Measurements from ENCODE around the gene FBXO9.

FBXO9 gene

DNA sequence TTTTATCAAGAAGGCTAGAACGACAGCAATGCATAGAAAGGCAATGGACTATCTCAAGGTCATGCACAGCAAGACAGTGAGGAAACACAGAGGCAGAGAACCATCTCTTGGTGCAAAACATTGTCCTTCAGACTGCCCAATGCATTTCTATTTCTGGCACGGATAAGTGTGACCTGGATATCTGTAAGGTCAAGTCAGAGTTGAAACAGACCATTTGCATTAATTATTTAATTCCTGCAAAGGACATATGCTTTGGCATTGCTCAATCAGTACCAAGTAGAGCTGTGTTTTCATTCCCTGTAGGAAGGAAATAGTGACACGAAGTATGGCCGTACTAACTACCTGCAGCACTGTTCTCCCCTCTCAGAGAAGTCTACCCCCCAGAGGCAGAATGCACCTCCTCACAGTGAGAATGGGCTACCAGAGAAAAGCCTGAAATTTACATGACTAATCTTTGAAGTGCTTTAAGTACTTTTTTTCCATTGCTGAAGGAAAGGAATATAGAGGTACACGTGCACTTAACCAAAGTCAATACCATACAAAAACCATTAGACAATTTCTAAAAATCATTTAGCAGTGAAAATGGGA is 38.0 kb upstream of the FBXO9 start:
- TF ChIP-seq CTCF (IDR thresholded peaks at IDR 0.05; ENCODE audit: low read depth, low read length, missing control alignments), result no peak
- DNase-seq (ENCODE audit: low read depth), result no peak
- in situ Hi-C loops (cut with HindIII; ENCODE audit: low sequenced_read_pairs), result no loop called here
- no peak overlapping the region for H3K4me3 ChIP-seq (ENCODE audit: low read depth, low read length)

DNA sequence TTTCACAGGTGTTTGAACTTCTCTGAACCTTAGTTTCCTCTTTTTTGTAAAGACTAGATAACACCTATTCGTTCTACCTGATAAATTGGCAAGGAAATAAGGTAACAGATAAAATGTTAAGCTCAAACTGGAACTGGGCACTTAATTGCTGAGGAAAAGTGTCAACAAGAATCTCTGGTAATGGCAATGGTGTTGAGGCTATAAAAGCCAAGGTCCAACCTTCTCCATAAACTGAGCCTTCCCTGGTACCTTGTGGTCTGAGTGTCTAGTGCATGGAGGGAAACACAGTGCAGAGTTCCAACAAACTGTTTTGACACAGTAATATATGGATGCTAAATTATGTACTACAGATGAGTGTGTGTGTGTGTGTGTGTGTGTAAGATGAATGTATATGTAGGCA is 36.7 kb upstream of the FBXO9 start:
- no peak overlapping the region for H3K4me3 ChIP-seq (ENCODE audit: low read depth, low read length)
- in situ Hi-C loops (cut with HindIII; ENCODE audit: low sequenced_read_pairs), result no loop called here
- no peak for TF ChIP-seq CTCF (IDR thresholded peaks at IDR 0.05; ENCODE audit: low read depth, low read length, missing control alignments)
- no peak for DNase-seq (ENCODE audit: low read depth)

GRCh38 chr6:53029257-53029656 is 35.9 kb upstream of the FBXO9 start:
- DNase-seq (ENCODE audit: low read depth), result no peak
- in situ Hi-C loops (cut with HindIII; ENCODE audit: low sequenced_read_pairs), result no loop called here
- TF ChIP-seq CTCF (IDR thresholded peaks at IDR 0.05; ENCODE audit: low read depth, low read length, missing control alignments), result no peak
- H3K4me3 ChIP-seq (ENCODE audit: low read depth, low read length), result no peak overlapping the region

DNA sequence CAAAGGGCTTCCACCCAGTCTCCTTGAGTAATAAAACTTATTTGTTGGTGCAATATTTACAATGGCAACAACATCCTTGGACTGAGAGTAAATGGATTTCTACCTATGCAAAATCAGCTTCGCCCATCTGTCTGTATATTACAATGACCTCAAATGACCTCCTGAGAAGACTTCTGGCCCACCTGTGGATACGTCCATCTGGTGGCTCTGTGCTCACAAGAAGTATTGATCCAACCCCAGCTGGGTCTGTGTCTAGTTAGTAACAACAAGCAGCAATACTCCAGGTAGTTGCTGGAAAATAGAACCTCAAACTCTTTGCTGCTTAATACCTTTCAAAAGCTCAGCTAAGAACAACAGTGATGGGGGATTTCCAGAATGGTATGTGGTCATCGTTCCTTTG is 35.4 kb upstream of the FBXO9 start:
- no peak overlapping the region for H3K4me3 ChIP-seq (ENCODE audit: low read depth, low read length)
- no peak for DNase-seq (ENCODE audit: low read depth)
- in situ Hi-C loops (cut with HindIII; ENCODE audit: low sequenced_read_pairs), result no loop called here
- no peak for TF ChIP-seq CTCF (IDR thresholded peaks at IDR 0.05; ENCODE audit: low read depth, low read length, missing control alignments)

DNA sequence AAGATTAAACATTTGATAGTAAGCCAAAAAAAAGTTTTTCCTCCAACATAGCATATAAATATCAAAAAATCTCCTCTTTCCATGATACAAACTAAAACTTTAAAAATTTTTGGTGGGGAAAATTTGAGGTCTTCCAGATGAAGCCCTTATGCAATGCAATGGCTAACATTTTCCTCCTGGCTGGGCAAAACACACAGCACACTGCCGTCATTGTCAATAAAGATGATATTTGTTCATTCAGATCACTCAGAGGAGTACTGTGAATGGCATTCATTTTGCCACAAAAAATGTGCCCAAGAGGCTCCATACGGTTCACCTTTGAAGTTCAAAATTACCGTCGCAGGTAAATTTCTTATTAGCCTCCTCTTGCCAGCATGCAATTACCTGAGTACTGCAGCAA is 33.9 kb upstream of the FBXO9 start:
- H3K4me3 ChIP-seq (ENCODE audit: low read depth, low read length), result no peak overlapping the region
- no peak for TF ChIP-seq CTCF (IDR thresholded peaks at IDR 0.05; ENCODE audit: low read depth, low read length, missing control alignments)
- in situ Hi-C loops (cut with HindIII; ENCODE audit: low sequenced_read_pairs), result no loop called here
- DNase-seq (ENCODE audit: low read depth), result no peak

DNA sequence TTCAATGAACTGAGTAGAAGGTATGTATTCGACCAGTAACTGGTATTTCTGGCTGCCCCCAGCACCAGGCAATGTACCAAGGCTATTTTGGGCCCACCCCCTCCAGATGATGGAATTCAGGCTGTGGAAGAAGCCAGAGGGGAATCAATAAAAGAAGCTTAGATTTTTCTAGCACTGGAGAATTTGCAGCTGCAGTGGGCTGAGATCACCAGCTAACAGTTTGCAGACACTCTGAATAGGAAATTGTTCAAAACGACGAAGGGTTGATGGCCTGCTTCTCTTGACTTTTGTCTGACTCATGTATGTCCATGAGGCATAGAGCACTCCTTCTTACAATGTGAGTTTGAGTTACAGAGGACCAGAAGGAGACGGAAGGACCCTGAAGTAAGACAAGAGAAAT is 32.4 kb upstream of the FBXO9 start:
- no peak for DNase-seq (ENCODE audit: low read depth)
- TF ChIP-seq CTCF (IDR thresholded peaks at IDR 0.05; ENCODE audit: low read depth, low read length, missing control alignments), result no peak
- in situ Hi-C loops (cut with HindIII; ENCODE audit: low sequenced_read_pairs), result no loop called here
- no peak overlapping the region for H3K4me3 ChIP-seq (ENCODE audit: low read depth, low read length)

GRCh38 chr6:53033764-53034163 is 31.4 kb upstream of the FBXO9 start:
- in situ Hi-C loops (cut with HindIII; ENCODE audit: low sequenced_read_pairs), result no loop called here
- DNase-seq (ENCODE audit: low read depth), result no peak
- no peak for TF ChIP-seq CTCF (IDR thresholded peaks at IDR 0.05; ENCODE audit: low read depth, low read length, missing control alignments)
- H3K4me3 ChIP-seq (ENCODE audit: low read depth, low read length), result no peak overlapping the region
